Activated naive CD4-positive, alpha-beta T cell treated with anti-CD3 and anti-CD28 coated beads for 36 hours (primary cell): ENCODE measurements around the gene COLEC12. TPM values are rescaled to one million over a fixed set of nuclear protein-coding genes. Genes with fewer than 3 reads are reported as not detected.

Experiments
- CTCF ChIA-PET: fragments of 350-600 bp; sonication (Branson Sonifier 250); formaldehyde crosslinking; loops from one replicate; lab custom pipeline; 2021; ENCODE audit warnings: antibody characterized with exemption; lab: Charles Lee
- DNase-seq: peaks from one replicate; pipeline ENCODE4 v3.0.0-alpha.2; 2020
- H3K27ac Mint-ChIP-seq: one replicate; pipeline ENCODE4 v1.8.0; 2021; ENCODE audit warnings: mild to moderate bottlenecking, mixed read lengths
- H3K27me3 Mint-ChIP-seq: one replicate; pipeline ENCODE4 v1.8.0; 2021; ENCODE audit warnings: low read depth, mixed read lengths
- H3K36me3 Mint-ChIP-seq: one replicate; pipeline ENCODE4 v1.8.0; 2021; ENCODE audit warnings: low read depth, mixed read lengths
- H3K4me1 Mint-ChIP-seq: one replicate; pipeline ENCODE4 v1.8.0; 2021; ENCODE audit warnings: low read depth, mixed read lengths
- H3K4me3 Mint-ChIP-seq: one replicate; pipeline ENCODE4 v1.8.0; 2021; ENCODE audit warnings: mild to moderate bottlenecking, moderate library complexity, mixed read lengths
- H3K9me3 Mint-ChIP-seq: one replicate; pipeline ENCODE4 v1.8.0; 2021; ENCODE audit warnings: mixed read lengths
- intact Hi-C: fragments of 100-400 bp; cut with micrococcal nuclease; formaldehyde crosslinking; loops from one replicate; pipeline ENCODE4 v1.15.1; 2023
- total RNA-seq, 2 experiments: library from RNA; stranded (reverse); gene quantifications; one replicate each; pipeline ENCODE4 v1.2.3, GENCODE V29; 2021

The COLEC12 gene
- total RNA-seq, 2 experiments from 2014 or later: not detected

GRCh38 chr18:350953-351572 is 149.4 kb downstream of the COLEC12 start:
- Mint-ChIP-seq H3K9me3 (no peaks in the 10 kb centered on the region), H3K4me1 (no peaks in the 10 kb centered on the region), H3K4me3 (no peak overlapping the region), H3K27me3 (peaks cover 19% of the 10 kb centered on the region), H3K36me3 (no peaks in the 10 kb centered on the region), H3K27ac (no peak overlapping the region)
- intact Hi-C loops: no loop called here
- no peak for DNase-seq
- CTCF ChIA-PET: no interaction called here

- Mint-ChIP-seq H3K4me1 (no peaks in the 10 kb centered on the region), H3K9me3 (no peaks in the 10 kb centered on the region), H3K27me3 (peaks cover 21% of the 10 kb centered on the region), H3K36me3 (no peaks in the 10 kb centered on the region), H3K27ac (no peak overlapping the region), H3K4me3 (no peak overlapping the region)
- CTCF ChIA-PET: interaction anchor here (0.6 kb wide), 1 partner anchor 10 kb away, joined by 3 read pairs; no protein-coding TSS in a partner anchor
- intact Hi-C loops: no loop called here
- DNase-seq: no peak
Observed at GRCh38 chr18:346600-346999, 153.9 kb downstream of the COLEC12 start.

- CTCF ChIA-PET: no interaction called here
- H3K36me3 Mint-ChIP-seq: no peaks in the 10 kb centered on the region
- H3K27me3 Mint-ChIP-seq: peaks cover 8% of the 10 kb centered on the region
- no peak for DNase-seq
- intact Hi-C loops: no loop called here
- no peak overlapping the region for H3K27ac Mint-ChIP-seq
- H3K9me3 Mint-ChIP-seq: no peaks in the 10 kb centered on the region
- no peak overlapping the region for H3K4me3 Mint-ChIP-seq
- H3K4me1 Mint-ChIP-seq: no peaks in the 10 kb centered on the region
Observed at GRCh38 chr18:341102-341501, 159.4 kb downstream of the COLEC12 start.

- H3K9me3 Mint-ChIP-seq: no peaks in the 10 kb centered on the region
- intact Hi-C loops: no loop called here
Observed at GRCh38 chr18:340044-340443, 160.5 kb downstream of the COLEC12 start.

GRCh38 chr18:339200-339599 is 161.3 kb downstream of the COLEC12 start:
- H3K27me3 Mint-ChIP-seq: peaks cover 3% of the 10 kb centered on the region
- H3K9me3 Mint-ChIP-seq: no peaks in the 10 kb centered on the region
- H3K4me1 Mint-ChIP-seq: no peaks in the 10 kb centered on the region
- intact Hi-C loops: no loop called here
- H3K27ac Mint-ChIP-seq: no peak overlapping the region
- DNase-seq: no peak
- CTCF ChIA-PET: no interaction called here
- no peaks in the 10 kb centered on the region for H3K36me3 Mint-ChIP-seq
- H3K4me3 Mint-ChIP-seq: no peak overlapping the region

More at GRCh38 chr18:340044-340443, 160.5 kb downstream of the COLEC12 start:
- Mint-ChIP-seq H3K36me3 (no peaks in the 10 kb centered on the region), H3K27me3 (peaks cover 8% of the 10 kb centered on the region), H3K4me1 (no peaks in the 10 kb centered on the region), H3K27ac (no peak overlapping the region), H3K4me3 (no peak overlapping the region)
- DNase-seq: no peak
- CTCF ChIA-PET: no interaction called here

GRCh38 chr18:336713-337112 is 163.8 kb downstream of the COLEC12 start:
- Mint-ChIP-seq H3K36me3 (no peaks in the 10 kb centered on the region), H3K27ac (no peak overlapping the region), H3K9me3 (no peaks in the 10 kb centered on the region), H3K27me3 (no peaks in the 10 kb centered on the region), H3K4me3 (no peak overlapping the region), H3K4me1 (no peaks in the 10 kb centered on the region)
- intact Hi-C loops: no loop called here
- CTCF ChIA-PET: interaction anchor here (0.7 kb wide), 1 partner anchor 10 kb away, joined by 3 read pairs; no protein-coding TSS in a partner anchor
- no peak for DNase-seq

GRCh38 chr18:335733-336132 is 164.8 kb downstream of the COLEC12 start:
- Mint-ChIP-seq H3K4me1 (no peaks in the 10 kb centered on the region), H3K36me3 (no peaks in the 10 kb centered on the region), H3K27me3 (peaks cover 3% of the 10 kb centered on the region), H3K27ac (no peak overlapping the region), H3K9me3 (no peaks in the 10 kb centered on the region), H3K4me3 (no peak overlapping the region)
- CTCF ChIA-PET: no interaction called here
- intact Hi-C loops: no loop called here
- no peak for DNase-seq

- Mint-ChIP-seq H3K9me3 (no peaks in the 10 kb centered on the region), H3K27me3 (peaks cover 3% of the 10 kb centered on the region), H3K27ac (no peak overlapping the region), H3K36me3 (no peaks in the 10 kb centered on the region), H3K4me3 (no peak overlapping the region), H3K4me1 (no peaks in the 10 kb centered on the region)
- CTCF ChIA-PET: no interaction called here
- intact Hi-C loops: no loop called here
- no peak for DNase-seq
Observed at GRCh38 chr18:334575-335132, 165.8 kb downstream of the COLEC12 start.

GRCh38 chr18:332721-333510 is 167.6 kb downstream of the COLEC12 start:
- Mint-ChIP-seq H3K4me3 (no peak overlapping the region), H3K4me1 (no peaks in the 10 kb centered on the region), H3K27me3 (peaks cover 3% of the 10 kb centered on the region), H3K36me3 (no peaks in the 10 kb centered on the region), H3K27ac (no peak overlapping the region), H3K9me3 (no peaks in the 10 kb centered on the region)
- intact Hi-C loops: no loop called here
- DNase-seq: no peak
- CTCF ChIA-PET: no interaction called here

- intact Hi-C loops: no loop called here
- H3K36me3 Mint-ChIP-seq: no peaks in the 10 kb centered on the region
- H3K4me3 Mint-ChIP-seq: no peak overlapping the region
- peaks cover 3% of the 10 kb centered on the region for H3K27me3 Mint-ChIP-seq
- no peak overlapping the region for H3K27ac Mint-ChIP-seq
- no peaks in the 10 kb centered on the region for H3K9me3 Mint-ChIP-seq
- CTCF ChIA-PET: no interaction called here
- H3K4me1 Mint-ChIP-seq: no peaks in the 10 kb centered on the region
- DNase-seq: no peak
Observed at GRCh38 chr18:332007-332406, 168.5 kb downstream of the COLEC12 start.

- Mint-ChIP-seq H3K27me3 (peaks cover 3% of the 10 kb centered on the region), H3K9me3 (no peaks in the 10 kb centered on the region)
Observed at GRCh38 chr18:331221-331821, 169.2 kb downstream of the COLEC12 start.

GRCh38 chr18:328928-329327 is 171.6 kb downstream of the COLEC12 start:
- Mint-ChIP-seq H3K9me3 (no peaks in the 10 kb centered on the region), H3K36me3 (no peaks in the 10 kb centered on the region), H3K27ac (no peak overlapping the region), H3K27me3 (peaks cover 3% of the 10 kb centered on the region), H3K4me3 (no peak overlapping the region), H3K4me1 (no peaks in the 10 kb centered on the region)
- CTCF ChIA-PET: no interaction called here
- intact Hi-C loops: no loop called here
- no peak for DNase-seq

More at GRCh38 chr18:331221-331821, 169.2 kb downstream of the COLEC12 start:
- intact Hi-C loops: no loop called here
- Mint-ChIP-seq H3K27ac (no peak overlapping the region), H3K4me3 (no peak overlapping the region), H3K36me3 (no peaks in the 10 kb centered on the region), H3K4me1 (no peaks in the 10 kb centered on the region)
- CTCF ChIA-PET: no interaction called here
- DNase-seq: no peak
